HG02938 (cell line): Measurements from ENCODE around the gene KIFC1.

Experiments
- ATAC-seq: cut with Tn5 transposase; IDR thresholded peaks from one replicate; pipeline ENCODE4 v1.9.1; 2021; ENCODE audit warnings: mild to moderate bottlenecking, moderate library complexity; ENCODE audit not compliant: unreplicated experiment

The KIFC1 gene

GRCh38 chr6:33424855-33425667 is 33.4 kb downstream of the KIFC1 start:
- no peak for ATAC-seq

DNA sequence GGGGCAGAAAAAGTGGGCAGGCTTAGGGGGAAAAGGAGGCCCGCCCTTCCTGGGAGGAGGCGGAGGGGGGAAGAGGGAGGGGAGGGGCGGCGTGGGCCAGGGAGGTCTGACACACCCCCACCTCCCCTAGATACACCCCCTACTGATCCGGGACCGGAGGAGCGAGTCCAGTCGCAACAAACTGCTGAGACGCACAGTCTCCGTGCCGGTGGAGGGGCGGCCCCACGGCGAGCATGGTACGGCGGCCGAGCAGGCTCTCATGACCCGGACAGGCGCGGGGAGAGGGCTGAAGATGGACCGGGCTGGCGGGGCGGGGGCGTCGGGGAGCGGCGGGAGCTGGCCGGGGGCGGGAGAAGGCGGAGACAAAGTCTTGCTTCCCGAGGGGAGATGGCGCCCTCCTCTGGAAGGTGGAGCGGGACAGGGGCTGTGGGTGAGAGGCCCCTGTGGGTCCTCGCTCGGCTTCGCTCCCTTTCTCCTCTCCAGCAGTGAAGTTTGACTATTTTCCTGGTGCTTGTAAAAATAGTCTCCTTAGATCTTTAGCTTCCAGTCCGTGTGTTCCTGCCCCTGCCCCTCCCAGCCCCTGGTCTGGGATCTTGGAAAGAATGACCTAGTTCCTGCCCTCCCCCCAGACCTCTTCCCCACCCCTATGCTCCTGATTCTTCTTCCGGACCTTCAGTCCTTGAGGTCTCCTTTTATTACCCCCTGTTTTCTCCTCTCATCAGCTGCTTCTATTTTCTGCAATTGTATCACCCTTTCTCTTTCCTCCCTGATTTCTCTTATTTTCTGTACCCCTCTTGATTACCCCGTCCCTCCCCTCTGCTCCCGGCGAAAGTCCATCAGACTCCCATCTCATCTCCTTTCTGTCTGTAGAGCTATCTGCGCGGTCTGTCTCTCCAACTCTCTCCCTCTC is 34.3 kb downstream of the KIFC1 start:
- ATAC-seq: no peak

DNA sequence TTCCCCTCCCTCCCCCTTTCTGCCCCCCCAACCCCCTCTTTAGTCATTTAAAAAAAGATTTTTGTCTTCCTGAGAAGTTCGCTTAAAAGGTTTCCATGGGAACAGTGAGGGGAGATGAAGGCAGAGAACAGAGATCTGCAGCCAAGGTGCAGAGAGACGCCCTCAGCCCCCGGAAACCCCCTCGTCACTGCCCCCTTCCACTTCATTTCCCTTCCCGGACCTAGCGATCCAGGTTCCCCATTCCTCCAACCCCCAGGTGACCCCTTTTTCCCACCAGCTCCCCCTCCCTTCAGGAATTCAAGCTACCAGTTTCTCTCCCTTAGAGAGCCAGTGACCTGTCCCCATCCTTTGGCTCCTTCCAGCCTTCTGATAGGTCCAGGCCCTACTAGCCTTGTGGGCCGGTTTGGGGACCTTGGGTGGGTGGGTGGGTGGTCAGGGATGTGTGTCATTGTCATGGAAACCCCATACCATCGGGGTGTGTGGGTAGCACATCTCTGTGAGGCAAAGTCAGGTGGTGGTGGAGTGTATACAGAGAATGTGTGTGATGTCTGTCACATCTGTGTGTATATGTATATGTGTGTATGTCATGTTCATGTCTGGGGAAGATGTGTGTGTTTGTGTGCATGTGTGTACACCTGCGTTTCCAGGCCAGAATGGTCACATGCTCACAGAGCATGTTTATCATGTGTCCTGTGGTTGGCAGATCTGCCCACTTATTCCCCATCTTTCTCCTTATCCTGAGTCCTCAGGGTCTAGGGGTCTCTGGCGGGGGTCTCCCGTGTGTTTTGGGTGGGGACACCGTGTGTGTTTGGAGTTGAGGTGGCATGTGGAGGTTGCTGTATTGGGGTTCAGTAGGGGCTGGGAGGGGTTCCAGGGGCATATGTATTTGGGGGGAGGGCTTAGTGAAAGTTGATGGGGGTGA is 35.2 kb downstream of the KIFC1 start:
- ATAC-seq: no peak

DNA sequence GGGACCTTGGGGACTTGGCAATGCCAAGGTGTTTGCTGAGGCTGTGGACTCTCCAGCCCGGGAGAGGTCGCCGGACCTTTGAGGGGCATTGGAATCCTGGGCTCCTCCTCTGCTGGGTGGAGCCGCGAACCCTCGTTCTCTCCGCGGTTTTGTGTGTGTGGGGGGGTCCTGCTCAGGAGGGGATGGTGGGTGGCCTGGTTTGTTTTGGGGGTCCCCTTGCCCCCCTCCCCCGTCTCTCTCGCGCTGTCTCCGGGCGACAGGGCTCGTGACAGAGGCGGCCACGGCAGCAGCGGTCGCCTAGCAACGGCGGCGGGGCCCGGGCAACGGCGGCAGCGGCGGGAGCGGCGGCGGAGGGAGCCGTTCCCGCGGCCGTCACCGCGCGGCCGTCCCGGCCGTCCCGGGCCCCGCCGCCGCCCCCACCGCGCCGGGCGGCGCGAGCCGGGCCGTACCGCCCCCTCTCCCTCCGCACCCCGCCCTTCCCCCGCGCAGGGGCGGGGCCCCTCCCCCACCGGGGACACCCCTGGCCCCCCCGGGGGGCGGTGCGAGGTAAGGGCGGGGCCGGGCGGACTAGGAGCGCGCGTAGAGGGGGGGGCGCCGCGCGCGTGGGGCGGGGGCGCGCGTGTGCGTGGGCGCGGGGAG is 36.1 kb downstream of the KIFC1 start:
- ATAC-seq: no peak

GRCh38 chr6:33428224-33428965 is 36.8 kb downstream of the KIFC1 start:
- ATAC-seq: no peak

- no peak for ATAC-seq
These were observed 37.5 kb downstream of the KIFC1 start for GRCh38 chr6:33428966-33429749.

DNA sequence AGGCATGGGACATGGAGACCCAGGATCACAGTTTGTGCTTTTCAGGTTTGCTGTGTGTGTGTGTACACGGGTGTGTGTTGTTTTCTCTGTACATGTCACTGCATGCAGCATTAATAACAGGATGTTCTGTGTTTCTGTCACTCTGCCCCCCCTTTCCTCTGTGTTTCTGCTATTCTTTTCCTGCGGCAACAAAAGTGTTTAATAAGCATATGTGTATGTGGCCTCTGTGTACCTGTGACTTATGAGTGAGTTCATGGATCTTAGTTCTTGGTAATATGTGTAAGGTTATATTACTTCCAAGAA is 38.1 kb downstream of the KIFC1 start:
- no peak for ATAC-seq

DNA sequence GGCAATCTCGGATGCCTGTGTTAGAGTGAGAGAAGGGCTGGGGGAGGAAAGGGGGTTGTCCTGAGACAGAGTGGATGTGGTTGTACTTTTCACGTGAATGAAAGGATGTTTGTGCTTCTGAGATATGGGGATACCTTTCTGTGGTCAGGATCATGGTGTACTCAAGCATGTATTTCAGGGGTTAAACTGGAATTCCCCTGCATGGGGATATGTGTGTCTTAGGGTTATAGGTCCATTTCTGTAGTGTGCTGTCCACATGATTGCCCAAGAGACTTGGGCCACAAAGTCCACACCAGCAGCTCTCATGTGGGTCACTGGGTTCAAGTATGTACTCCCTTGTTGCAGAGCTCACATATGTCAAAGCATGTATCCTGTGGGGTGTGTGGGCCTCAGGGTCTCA is 38.7 kb downstream of the KIFC1 start:
- ATAC-seq: no peak

GRCh38 chr6:33430991-33431879 is 39.6 kb downstream of the KIFC1 start:
- no peak for ATAC-seq

GRCh38 chr6:33431880-33432541 is 40.4 kb downstream of the KIFC1 start:
- no peak for ATAC-seq

DNA sequence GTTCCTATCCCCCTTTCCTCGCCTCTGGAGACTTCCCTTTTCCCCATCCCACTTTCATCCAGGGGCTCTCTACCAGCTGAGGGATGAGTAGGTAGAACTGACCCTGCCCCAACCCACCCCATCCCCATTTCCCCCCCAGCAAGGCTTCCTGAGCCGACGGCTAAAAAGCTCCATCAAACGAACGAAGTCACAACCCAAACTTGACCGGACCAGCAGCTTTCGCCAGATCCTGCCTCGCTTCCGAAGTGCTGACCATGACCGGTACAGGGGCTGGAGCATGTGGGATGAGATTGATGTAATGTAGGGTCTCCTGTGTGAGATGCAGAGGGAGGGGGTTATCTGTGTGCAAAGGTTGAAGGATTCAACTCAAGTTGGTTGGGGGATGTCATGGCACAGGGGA is 40.9 kb downstream of the KIFC1 start:
- no peak for ATAC-seq

DNA sequence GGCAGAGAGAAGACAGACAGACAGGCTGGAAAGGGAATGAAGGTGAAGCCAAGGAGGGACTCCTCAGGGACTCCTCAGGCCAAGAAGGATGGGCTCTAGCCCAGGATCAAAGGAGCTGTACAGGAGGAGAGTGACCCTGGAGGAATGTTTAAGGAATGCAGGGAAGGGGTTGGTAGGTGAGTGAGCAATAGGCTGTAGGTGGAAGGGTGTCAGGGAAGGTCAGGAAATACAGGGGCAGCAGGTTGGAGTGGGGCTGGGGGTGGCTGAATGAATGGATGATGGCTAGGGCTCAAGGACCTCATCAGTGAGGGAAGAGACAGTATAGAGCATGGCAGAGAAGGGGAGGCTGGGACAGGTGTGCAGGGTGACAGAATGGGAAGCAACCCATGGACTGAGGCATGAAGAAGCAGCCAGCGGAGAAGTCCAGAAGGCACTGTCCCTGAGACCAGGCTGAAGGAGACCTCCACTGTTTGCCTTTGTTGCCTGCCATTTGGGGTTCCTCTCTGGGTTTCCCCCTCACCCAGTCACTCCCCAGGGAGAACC is 41.4 kb downstream of the KIFC1 start:
- no peak for ATAC-seq

- no peak for ATAC-seq
These were observed 42.0 kb downstream of the KIFC1 start for GRCh38 chr6:33433544-33434191.

DNA sequence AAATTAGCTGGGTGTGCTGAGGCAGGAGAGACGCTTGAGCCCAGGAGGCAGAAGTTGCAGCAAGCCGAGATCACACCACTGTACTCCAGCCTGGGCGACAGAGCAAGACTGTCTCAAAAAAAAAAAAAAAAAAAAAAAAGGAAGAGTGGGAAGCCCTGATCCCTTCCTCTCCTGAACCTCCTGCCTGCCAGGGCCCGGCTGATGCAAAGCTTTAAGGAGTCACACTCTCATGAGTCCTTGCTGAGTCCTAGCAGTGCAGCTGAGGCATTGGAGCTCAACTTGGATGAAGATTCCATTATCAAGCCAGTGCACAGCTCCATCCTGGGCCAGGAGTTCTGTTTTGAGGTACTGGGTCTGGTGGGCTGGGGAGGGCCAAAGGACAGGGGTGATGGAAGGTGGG is 43.3 kb downstream of the KIFC1 start:
- no peak for ATAC-seq

DNA sequence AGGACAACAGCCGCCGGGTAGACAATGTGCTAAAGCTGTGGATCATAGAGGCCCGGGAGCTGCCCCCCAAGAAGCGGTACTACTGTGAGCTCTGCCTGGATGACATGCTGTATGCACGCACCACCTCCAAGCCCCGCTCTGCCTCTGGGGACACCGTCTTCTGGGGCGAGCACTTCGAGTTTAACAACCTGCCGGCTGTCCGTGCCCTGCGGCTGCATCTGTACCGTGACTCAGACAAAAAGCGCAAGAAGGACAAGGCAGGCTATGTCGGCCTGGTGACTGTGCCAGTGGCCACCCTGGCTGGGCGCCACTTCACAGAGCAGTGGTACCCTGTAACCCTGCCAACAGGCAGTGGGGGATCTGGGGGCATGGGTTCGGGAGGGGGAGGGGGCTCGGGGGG is 46.0 kb downstream of the KIFC1 start:
- ATAC-seq: no peak

DNA sequence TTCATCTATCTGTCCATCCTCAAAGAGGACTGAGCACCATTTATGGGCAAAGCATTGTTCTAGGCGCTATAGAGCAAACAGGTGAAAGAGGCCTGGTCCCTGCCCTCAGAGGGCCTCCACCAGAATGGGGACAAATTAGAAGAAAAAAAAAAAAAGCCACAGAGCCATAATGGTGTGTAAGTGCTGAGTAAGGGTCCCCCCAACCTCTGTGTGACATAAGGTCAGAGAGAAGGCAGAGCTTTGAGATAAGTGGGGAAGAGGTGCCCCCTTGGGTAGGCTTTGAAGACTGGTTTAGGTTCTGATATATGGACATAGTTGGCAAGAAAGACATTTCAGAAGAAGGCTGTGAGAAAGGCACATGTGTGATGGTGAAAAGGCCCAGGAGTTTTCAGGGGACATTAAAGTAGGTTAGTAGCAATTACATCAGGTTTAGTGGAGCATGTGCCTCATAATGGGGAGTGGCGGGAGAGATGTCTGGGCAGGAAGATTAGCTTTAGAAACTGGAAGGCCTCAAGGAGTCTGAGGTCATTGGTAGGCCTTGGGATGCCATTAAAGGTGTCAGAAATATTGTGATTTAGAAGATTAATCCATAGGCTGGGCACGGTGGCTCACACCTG is 47.5 kb downstream of the KIFC1 start:
- ATAC-seq: no peak
